Measurements from ENCODE around the gene PTPRM. TPM values are rescaled to one million over a fixed set of nuclear protein-coding genes. Genes with fewer than 3 reads are reported as not detected.

The PTPRM gene
- total RNA-seq, 1 donor from 2014 or later: 10.7 TPM

GRCh38 chr18:7740821-7741220 is 173.7 kb downstream of the PTPRM start:
- no peak for DNase-seq (ENCODE audit: low spot score)
- intact Hi-C loops (cut with micrococcal nuclease): no loop called here
- H3K4me1 Mint-ChIP-seq (ENCODE audit: low read depth): no peaks in the 10 kb centered on the region
- H3K9me3 Mint-ChIP-seq: peaks cover 2% of the 10 kb centered on the region
- H3K27me3 Mint-ChIP-seq (ENCODE audit: insufficient read depth): no peaks in the 10 kb centered on the region
- H3K4me3 Mint-ChIP-seq: no peak overlapping the region
- no peaks in the 10 kb centered on the region for H3K36me3 Mint-ChIP-seq (ENCODE audit: low read depth)
- no peak overlapping the region for H3K27ac Mint-ChIP-seq

DNA sequence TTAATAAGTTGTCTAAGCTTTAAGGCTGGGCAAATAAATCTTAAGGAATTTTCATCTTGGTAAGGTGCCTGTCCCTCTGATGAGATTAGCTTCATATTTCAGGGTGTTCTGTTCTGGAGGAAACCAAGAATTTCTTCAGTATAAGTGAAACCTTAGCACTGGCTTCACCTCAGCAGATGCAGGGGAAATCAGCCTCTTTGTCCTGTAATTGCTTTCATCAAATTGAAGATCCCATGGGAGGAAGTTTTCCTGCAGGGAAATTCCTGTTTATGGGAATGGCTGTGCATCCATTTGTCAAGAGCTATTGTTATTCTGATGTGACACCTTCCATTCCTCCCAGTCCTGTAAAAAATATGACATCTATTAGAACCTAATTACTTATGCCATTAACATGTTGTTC is 174.5 kb downstream of the PTPRM start:
- no peak for DNase-seq (ENCODE audit: low spot score)
- Mint-ChIP-seq H3K27me3 (ENCODE audit: insufficient read depth) (no peaks in the 10 kb centered on the region), H3K4me1 (ENCODE audit: low read depth) (no peaks in the 10 kb centered on the region), H3K27ac (no peak overlapping the region), H3K4me3 (no peak overlapping the region), H3K36me3 (ENCODE audit: low read depth) (no peaks in the 10 kb centered on the region), H3K9me3 (peaks cover 4% of the 10 kb centered on the region)
- intact Hi-C loops (cut with micrococcal nuclease): no loop called here

- H3K27me3 Mint-ChIP-seq (ENCODE audit: insufficient read depth): no peaks in the 10 kb centered on the region
- H3K4me1 Mint-ChIP-seq (ENCODE audit: low read depth): no peaks in the 10 kb centered on the region
- intact Hi-C loops (cut with micrococcal nuclease): no loop called here
- H3K27ac Mint-ChIP-seq: no peak overlapping the region
- no peaks in the 10 kb centered on the region for H3K36me3 Mint-ChIP-seq (ENCODE audit: low read depth)
- H3K9me3 Mint-ChIP-seq: peaks cover 4% of the 10 kb centered on the region
- no peak overlapping the region for H3K4me3 Mint-ChIP-seq
- DNase-seq (ENCODE audit: low spot score): no peak
Observed at GRCh38 chr18:7742224-7742623, 175.1 kb downstream of the PTPRM start.

- Mint-ChIP-seq H3K4me3 (no peak overlapping the region), H3K27me3 (ENCODE audit: insufficient read depth) (no peaks in the 10 kb centered on the region), H3K27ac (no peak overlapping the region), H3K36me3 (ENCODE audit: low read depth) (no peaks in the 10 kb centered on the region), H3K9me3 (peaks cover 4% of the 10 kb centered on the region), H3K4me1 (ENCODE audit: low read depth) (no peaks in the 10 kb centered on the region)
- intact Hi-C loops (cut with micrococcal nuclease): no loop called here
- no peak for DNase-seq (ENCODE audit: low spot score)
Observed at GRCh38 chr18:7743256-7743655, 176.1 kb downstream of the PTPRM start.

DNA sequence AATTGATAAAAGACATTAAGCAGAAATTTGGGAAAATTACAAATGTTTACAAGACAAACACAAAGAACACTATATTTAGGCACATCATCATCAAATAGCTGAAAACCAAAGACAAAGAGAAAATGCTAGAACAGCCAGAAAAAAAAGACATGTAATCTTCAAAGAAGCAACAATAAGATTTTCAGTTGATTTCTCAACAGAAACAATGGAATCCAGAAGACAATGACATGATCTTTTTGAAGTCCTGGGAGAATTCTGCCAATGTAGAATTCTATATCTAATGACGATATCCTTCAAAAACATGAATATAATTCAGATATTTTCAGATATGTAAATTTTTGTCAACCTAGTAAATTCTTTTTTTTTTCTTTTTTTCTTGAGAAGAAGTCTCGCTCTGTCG is 179.0 kb downstream of the PTPRM start:
- H3K27ac Mint-ChIP-seq: no peak overlapping the region
- no peaks in the 10 kb centered on the region for H3K4me1 Mint-ChIP-seq (ENCODE audit: low read depth)
- DNase-seq (ENCODE audit: low spot score): no peak
- H3K27me3 Mint-ChIP-seq (ENCODE audit: insufficient read depth): no peaks in the 10 kb centered on the region
- no peaks in the 10 kb centered on the region for H3K36me3 Mint-ChIP-seq (ENCODE audit: low read depth)
- no peak overlapping the region for H3K4me3 Mint-ChIP-seq
- intact Hi-C loops (cut with micrococcal nuclease): no loop called here
- H3K9me3 Mint-ChIP-seq: peaks cover 4% of the 10 kb centered on the region

- no peak for DNase-seq (ENCODE audit: low spot score)
- H3K27ac Mint-ChIP-seq: no peak overlapping the region
- H3K36me3 Mint-ChIP-seq (ENCODE audit: low read depth): no peaks in the 10 kb centered on the region
- no peak overlapping the region for H3K4me3 Mint-ChIP-seq
- no peaks in the 10 kb centered on the region for H3K27me3 Mint-ChIP-seq (ENCODE audit: insufficient read depth)
- intact Hi-C loops (cut with micrococcal nuclease): no loop called here
- no peaks in the 10 kb centered on the region for H3K4me1 Mint-ChIP-seq (ENCODE audit: low read depth)
- H3K9me3 Mint-ChIP-seq: peaks cover 4% of the 10 kb centered on the region
Observed at GRCh38 chr18:7748251-7749007, 181.3 kb downstream of the PTPRM start.

GRCh38 chr18:7749008-7749405 is 181.9 kb downstream of the PTPRM start:
- H3K27ac Mint-ChIP-seq: no peak overlapping the region
- no peaks in the 10 kb centered on the region for H3K4me1 Mint-ChIP-seq (ENCODE audit: low read depth)
- no peaks in the 10 kb centered on the region for H3K27me3 Mint-ChIP-seq (ENCODE audit: insufficient read depth)
- intact Hi-C loops (cut with micrococcal nuclease): no loop called here
- DNase-seq (ENCODE audit: low spot score): no peak
- no peaks in the 10 kb centered on the region for H3K36me3 Mint-ChIP-seq (ENCODE audit: low read depth)
- H3K9me3 Mint-ChIP-seq: peaks cover 4% of the 10 kb centered on the region
- no peak overlapping the region for H3K4me3 Mint-ChIP-seq

DNA sequence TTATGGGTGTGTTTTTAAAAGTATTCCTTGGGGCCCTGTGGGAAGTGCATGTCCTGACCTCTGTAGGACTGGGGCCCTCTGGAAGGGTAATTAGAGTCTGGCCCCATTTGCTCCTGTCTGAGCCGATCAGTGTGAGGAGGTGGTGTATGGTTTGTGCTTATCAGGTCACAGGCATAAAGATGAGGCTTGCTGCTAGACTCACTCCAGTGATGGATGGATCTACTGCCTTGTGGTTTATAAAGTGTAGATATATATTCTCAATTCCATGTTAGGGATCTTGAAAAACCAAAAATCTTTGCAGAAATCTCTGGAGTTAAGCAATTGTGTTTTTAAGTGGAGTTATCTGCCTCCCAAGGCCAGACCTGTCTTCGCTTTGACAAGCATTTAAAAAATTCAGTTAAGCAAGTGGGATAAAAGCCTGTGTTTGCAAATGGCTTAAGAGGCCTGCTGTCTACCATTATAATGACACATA is 182.4 kb downstream of the PTPRM start:
- no peak for DNase-seq (ENCODE audit: low spot score)
- Mint-ChIP-seq H3K9me3 (peaks cover 4% of the 10 kb centered on the region), H3K27ac (no peak overlapping the region), H3K36me3 (ENCODE audit: low read depth) (no peaks in the 10 kb centered on the region), H3K27me3 (ENCODE audit: insufficient read depth) (no peaks in the 10 kb centered on the region), H3K4me1 (ENCODE audit: low read depth) (no peaks in the 10 kb centered on the region), H3K4me3 (no peak overlapping the region)
- intact Hi-C loops (cut with micrococcal nuclease): no loop called here

DNA sequence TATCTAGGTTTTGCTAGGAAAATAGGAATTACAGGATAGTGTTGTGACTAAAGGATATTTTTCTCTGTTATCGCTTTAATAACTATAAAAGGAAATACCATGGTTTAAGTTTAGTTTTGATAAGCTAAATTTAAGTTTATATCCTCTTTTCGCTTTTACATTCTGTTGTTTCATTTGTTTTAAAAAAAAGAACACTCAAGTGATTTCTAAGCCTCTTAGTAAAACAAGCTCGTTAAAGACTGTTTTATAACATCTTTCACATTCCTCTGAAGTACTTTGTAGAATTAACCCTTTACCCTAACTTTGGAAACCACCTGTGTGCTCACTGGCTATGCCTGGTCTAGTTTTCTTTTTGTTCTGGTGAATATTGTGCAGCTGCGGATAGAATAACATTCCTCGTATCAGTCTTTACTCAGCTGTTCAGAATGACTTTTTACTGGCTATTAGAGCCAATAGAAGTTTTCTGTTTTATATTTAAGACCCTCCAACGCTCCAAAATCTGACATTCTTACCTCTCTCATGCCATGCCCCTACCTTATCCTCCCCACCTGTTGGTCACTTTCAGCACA is 183.1 kb downstream of the PTPRM start:
- DNase-seq (ENCODE audit: low spot score): no peak
- no peak overlapping the region for H3K27ac Mint-ChIP-seq
- H3K27me3 Mint-ChIP-seq (ENCODE audit: insufficient read depth): no peaks in the 10 kb centered on the region
- no peak overlapping the region for H3K4me3 Mint-ChIP-seq
- H3K9me3 Mint-ChIP-seq: peaks cover 4% of the 10 kb centered on the region
- no peaks in the 10 kb centered on the region for H3K36me3 Mint-ChIP-seq (ENCODE audit: low read depth)
- intact Hi-C loops (cut with micrococcal nuclease): no loop called here
- no peaks in the 10 kb centered on the region for H3K4me1 Mint-ChIP-seq (ENCODE audit: low read depth)

DNA sequence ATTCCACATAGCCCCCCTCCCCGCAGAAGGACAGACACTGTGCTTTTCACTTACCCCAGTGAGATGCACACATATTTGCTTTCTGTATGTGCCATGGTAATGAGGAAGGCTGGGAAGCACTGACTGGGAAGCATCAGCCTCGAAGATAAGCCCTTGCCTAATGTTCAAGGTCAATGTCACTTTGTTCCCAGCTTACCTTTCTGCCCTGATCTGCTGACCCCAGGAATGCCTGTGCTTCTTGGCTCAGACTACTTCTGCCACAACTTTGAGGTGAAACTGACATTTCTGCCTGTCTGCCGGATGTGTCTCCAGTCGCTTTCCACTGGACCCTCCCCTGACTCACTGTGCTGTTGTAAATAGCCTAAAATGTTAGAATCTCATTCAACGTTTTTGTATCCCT is 183.8 kb downstream of the PTPRM start:
- Mint-ChIP-seq H3K36me3 (ENCODE audit: low read depth) (no peaks in the 10 kb centered on the region), H3K27ac (no peak overlapping the region), H3K27me3 (ENCODE audit: insufficient read depth) (no peaks in the 10 kb centered on the region), H3K9me3 (peaks cover under 1% of the 10 kb centered on the region), H3K4me1 (ENCODE audit: low read depth) (no peaks in the 10 kb centered on the region), H3K4me3 (no peak overlapping the region)
- intact Hi-C loops (cut with micrococcal nuclease): no loop called here
- DNase-seq (ENCODE audit: low spot score): no peak

- no peak overlapping the region for H3K27ac Mint-ChIP-seq
- H3K36me3 Mint-ChIP-seq (ENCODE audit: low read depth): no peaks in the 10 kb centered on the region
- no peak overlapping the region for H3K4me3 Mint-ChIP-seq
- no peaks in the 10 kb centered on the region for H3K9me3 Mint-ChIP-seq
- no peaks in the 10 kb centered on the region for H3K27me3 Mint-ChIP-seq (ENCODE audit: insufficient read depth)
- DNase-seq (ENCODE audit: low spot score): no peak
- no peaks in the 10 kb centered on the region for H3K4me1 Mint-ChIP-seq (ENCODE audit: low read depth)
- intact Hi-C loops (cut with micrococcal nuclease): no loop called here
Observed at GRCh38 chr18:7754258-7754657, 187.1 kb downstream of the PTPRM start.

DNA sequence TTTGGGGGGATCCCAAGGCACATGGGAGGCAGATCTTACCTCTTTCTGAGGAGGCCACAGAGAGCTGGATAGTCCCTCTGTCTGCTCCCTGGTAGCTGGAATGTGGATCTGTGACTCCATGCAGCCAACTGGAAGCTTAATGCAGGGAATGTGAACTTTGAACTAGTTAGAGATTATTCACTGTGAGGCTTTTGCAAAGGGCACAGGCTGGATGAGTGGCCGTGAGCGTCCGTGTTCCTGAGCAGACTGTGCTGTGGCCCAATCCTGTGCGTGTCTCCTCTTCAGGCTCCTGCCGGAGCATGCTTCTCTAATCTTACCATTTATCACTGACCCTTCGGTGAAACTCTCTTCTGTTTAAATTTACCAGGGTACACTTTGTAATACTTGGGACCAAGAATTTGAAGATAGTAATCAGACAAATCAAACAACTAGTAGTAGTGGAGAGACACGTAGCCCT is 187.6 kb downstream of the PTPRM start:
- Mint-ChIP-seq H3K27me3 (ENCODE audit: insufficient read depth) (no peaks in the 10 kb centered on the region), H3K27ac (no peak overlapping the region), H3K36me3 (ENCODE audit: low read depth) (no peaks in the 10 kb centered on the region), H3K4me1 (ENCODE audit: low read depth) (no peaks in the 10 kb centered on the region), H3K9me3 (no peaks in the 10 kb centered on the region), H3K4me3 (no peak overlapping the region)
- no peak for DNase-seq (ENCODE audit: low spot score)
- intact Hi-C loops (cut with micrococcal nuclease): no loop called here

DNA sequence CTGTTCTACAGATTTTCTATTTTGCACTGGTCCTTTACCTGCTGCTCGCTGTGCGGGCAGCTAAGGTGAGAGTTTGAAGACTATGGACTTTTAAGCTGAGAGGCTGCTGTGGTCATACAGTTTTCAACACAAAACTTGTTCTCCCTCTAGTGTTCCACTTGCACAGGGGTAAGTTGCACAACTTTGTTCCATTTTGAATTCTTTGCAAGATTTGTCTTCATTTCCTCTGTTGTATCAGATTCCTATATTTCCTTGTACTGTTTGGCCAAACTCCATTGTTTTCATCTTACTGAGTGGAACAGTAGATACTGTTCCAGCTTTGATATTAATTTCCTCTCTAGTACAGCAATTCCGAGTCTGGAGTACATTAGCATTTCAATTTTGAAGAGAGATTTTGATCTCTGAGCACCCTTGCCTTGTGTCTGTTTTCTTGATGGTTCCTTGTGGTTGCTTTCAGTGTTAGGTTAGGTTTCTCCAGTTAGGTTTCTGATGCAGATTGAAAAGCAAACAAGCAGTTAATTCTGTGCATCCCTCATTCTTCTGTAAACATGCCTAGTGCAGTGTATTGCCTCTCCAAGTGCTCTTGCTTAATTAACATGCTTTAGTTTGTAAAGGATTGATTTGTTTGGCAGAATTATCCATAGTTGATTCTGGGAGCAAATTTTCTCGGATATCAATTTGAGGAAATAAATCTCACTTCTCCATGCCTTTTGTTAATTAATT is 188.8 kb downstream of the PTPRM start:
- no peaks in the 10 kb centered on the region for H3K9me3 Mint-ChIP-seq
- no peaks in the 10 kb centered on the region for H3K36me3 Mint-ChIP-seq (ENCODE audit: low read depth)
- no peaks in the 10 kb centered on the region for H3K27me3 Mint-ChIP-seq (ENCODE audit: insufficient read depth)
- no peak overlapping the region for H3K4me3 Mint-ChIP-seq
- DNase-seq (ENCODE audit: low spot score): no peak
- intact Hi-C loops (cut with micrococcal nuclease): no loop called here
- H3K27ac Mint-ChIP-seq: no peak overlapping the region
- no peaks in the 10 kb centered on the region for H3K4me1 Mint-ChIP-seq (ENCODE audit: low read depth)

Measured in activated T-helper 1 cell treated with anti-CD3 and anti-CD28 coated beads, Interleukin-12 subunit alpha, Interleukin-12 subunit beta, Interleukin-2, Interleukin-4 antibody, amounts not matched to agents 30 ng/mL and 10 ng/mL and 1 ng/mL, durations not matched to agents 14 hours and 24 hours and 36 hours (primary cell).